RKO (cell line): ENCODE measurements around the gene SPANXN4.

Source experiments
- DNase-seq: peaks from one replicate; pipeline ENCODE4 v3.0.0-alpha.2; 2016; ENCODE audit warnings: low spot score

The SPANXN4 gene, protein sequence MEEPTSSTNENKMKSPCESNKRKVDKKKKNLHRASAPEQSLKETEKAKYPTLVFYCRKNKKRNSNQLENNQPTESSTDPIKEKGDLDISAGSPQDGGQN

DNA sequence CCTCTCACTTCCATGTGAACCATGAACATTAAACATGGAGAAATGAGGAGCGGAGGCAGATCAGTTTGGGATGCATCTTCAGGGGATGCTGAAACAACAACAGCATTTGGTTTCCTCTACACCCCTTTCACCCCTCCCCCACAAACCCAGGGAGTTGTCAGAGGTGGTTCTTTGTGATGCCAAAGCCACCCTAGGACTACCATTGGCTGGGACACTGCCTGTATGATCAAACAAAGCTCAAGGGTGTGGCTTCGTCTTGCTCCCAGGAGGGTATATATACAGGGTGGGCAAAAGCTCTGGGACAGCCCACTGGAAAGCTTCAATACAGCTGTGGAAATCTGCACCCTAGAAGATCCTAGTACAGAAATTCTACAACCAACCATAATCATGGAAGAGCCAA lies at the start of gene SPANXN4:
Gene SPANXN4, plus strand, starts transcription at position 301 of the 400 bp plus-strand sequence. Its CDS starts 87 bp downstream, at position 388.
- DNase-seq, result no peak

DNA sequence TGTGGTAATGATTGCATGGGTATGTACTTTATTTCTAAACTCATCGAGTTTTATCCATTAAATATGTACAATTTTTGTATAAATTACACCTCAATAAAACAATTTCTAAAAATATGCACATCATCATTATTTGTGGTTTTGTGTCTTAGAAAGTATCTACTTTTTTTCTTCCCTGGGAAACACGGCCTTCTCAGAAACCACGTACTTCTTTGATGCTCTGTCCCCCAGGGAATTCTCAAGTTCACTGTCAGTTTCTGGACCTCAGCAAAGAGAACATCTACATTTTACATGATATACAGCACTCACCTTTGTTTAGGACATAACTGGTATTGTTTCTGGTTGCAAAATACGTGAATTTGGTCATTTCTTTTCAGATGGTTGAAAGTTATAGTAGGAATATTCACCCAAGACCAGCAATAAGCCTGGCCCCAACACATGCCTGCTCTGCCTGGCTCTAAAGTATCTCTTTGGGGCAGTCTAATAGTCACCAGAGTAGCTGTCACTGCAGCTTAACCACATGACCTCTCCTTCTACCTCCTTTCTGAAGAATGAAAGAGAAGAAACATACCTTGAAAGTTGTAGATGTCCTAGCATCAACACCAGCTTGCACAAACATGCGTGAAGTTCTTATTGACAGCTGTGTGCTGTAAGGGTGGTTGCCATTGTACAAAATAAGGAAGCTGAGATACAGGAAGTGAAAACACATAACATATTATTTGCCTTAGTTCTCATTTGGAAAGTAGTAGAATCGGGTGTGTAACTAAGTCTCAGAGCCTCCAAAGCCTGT lies 48.4 kb upstream of the SPANXN4 start:
- no peak for DNase-seq

DNA sequence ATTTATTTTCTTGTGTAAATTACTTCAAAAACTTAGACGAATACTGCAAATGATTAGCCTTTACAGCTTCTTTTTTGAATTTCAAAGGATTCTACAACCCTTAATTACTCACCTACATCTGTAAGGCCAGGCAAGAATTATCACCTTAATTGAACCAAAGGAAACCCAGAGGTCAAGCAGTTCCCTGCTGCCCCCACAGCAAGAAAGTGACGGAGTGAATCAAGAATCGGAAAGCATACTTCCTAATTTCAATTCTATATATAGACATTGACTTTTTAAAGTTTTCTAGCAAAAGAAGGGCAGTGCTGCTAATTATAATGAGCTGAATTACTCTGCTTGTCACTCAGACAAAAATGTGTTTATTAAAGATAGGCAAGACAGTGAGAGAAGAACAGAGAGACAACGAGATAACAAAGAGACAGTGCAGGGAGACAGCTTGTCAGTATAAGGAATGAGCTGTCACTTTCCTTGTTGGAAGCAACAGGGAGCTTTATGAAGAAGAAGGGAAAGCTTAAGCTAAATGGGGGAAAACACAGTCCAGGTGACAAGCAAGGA lies 47.5 kb upstream of the SPANXN4 start:
- DNase-seq, result no peak

DNA sequence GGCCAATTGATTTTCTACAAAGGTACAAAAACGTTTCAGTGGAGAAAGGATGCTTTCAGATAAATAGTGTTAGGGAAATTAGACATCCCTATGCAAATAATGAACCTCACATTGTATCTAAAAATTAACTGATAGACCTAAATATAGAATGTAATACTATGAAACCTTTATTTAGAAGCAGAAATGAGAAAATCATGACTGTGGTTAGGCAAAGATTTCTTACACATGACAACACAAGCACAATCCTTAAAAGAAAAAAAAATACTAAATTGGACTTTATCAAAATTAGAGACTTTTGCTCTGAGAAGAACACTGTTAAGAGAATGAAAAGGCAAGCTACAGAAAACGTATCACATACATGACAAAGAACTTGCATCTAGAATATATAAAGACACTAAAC lies 43.0 kb upstream of the SPANXN4 start:
- DNase-seq, result no peak

DNA sequence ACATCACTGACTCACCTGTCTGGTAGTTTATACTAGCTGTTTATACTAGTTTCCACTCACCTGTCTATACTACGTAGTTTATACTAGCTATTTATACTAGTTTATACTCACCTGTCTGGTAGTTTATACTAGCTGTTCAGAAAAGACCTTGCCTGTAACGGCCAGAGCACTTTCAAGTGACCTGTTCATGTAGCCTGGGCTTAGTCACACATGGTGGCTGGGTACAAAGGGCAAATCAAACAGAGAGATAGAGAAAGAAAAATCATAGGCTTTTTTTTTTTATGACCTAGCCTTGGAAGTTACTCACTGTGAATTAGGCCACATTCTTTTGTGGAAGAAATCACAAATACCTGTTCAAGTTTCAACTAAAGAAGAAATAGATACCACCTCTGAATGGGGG lies 30.7 kb upstream of the SPANXN4 start:
- no peak for DNase-seq

DNA sequence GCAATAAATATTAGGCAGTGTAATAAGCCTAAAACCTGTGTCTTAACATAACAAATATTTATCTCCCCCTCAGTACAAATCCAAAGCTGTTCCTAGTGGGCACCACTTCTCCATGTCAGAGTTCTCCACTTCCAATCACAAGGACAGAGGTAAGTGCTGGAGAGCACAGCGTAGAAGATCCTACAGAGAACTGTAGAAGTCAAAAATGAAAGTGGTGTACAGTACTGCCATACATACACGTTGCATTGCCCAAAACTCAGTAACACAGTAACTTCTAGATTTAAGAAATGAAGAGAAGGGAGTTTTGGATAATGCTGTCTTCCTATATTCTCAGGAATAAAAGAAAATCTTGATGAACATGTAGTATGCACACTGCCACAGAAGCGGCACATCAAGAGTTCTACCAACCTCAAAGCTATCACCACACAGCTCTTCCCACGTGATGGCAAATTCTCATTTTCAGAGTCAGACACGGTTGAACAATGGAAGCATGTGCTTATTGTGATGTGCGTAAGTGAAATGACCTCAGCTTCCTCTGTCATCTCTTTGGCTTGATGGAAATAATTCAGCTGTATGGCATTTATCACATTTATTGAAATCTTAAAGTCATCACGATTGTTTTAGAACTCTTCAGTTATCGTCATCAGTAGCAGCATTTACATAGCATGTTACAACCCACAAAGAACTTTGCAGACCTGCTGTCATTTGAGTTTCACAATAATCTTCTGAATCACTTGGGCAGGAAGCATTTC lies 27.1 kb upstream of the SPANXN4 start:
- DNase-seq, result no peak

DNA sequence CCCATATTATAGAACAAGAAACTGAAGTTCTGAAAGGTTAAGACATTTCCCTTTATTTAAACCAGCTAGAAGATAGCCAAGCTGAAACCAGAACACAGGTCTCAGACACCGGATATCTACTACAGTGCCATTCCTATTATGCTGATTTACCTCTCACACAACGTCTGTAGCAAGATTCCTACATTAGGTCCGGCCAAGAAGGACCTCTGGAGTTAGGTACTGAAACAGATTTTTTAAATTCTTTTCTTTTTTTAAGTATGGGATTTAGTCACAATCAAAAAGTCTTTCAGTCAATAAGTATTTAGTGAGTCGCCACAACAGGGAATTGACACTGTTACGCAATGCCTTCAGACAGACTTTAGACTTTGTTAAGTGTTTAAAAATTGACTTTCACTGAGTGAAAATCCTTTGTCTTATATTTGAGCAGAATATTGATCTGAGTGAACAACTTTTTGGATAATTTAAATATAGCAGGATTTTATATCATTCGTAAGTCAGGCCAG lies 26.5 kb upstream of the SPANXN4 start:
- DNase-seq, result no peak

DNA sequence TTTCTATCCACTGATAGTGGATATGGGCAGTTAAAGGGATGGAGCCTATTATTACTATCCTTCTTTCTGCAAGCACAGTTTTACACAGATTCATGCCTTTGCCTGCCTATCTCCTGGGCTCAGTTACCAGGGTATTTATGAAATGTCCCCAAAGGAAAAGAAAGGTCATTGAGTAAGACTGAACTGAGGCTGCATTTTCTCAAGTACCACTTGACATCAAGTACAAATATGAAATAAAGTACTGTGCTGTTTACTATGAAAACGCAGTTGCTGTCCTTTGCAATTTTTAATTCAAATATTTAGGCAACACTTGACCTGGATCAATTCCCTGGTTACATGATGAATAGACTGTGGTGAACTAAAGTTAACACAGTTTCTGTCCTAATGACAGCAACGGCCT lies 23.5 kb upstream of the SPANXN4 start:
- DNase-seq, result no peak

DNA sequence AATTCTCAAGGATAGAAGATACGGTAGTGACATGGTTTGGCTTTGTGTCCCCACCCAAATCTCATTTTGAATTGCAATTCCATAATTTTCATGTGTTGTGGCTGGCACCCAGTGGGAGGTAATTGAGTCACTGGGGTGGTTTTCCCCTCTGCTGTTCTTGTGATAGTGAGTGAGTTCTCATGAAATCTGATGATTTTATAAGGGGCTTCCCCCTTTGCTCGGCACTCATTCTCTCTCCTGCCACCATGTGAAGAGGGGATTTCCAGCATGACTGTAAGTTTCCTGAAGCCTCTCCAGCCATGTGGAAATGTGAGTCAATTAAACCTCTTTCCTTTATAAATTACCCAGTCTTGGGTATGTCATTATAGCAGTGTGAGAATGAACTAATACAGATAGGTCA lies 8.5 kb upstream of the SPANXN4 start:
- no peak for DNase-seq

DNA sequence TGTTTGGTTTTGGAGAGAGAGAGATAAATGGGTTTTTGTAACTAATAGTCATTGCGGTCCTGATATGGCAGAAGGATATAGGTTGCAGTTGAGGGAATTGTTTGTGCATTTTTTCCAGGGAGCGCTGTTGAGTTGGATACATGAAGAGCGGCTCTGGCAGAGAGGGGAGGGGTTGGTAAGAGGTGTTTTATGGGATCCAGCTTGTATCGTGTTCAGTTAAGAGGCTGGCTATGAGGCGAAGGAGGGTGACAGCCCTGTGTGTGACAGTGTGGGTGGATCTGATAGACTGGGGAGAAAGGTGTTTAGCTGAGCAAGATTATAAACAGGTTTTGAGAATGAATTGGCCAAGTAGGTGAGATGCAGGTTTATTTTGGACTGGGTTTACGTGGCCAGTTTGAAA lies 1.5 kb downstream of the SPANXN4 start:
- no peak for DNase-seq

DNA sequence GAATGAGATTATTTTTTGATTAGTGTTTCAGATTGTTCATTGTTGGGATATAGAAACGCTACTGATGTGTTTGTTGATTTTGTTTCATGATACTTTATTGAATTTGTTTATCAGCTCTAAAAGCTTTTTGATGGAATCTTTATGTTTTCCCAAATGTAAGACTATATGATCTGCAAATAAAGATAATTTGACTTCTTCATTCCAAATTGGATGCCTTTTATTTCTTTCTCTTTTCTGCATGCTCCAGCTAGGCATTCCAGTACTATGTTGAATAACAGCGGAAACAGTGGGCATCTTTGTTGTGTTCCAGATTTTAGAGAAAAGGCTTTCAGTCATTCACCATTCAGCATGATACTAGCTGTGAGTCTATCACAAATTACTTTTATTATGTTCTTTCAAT lies 21.8 kb downstream of the SPANXN4 start:
- no peak for DNase-seq

DNA sequence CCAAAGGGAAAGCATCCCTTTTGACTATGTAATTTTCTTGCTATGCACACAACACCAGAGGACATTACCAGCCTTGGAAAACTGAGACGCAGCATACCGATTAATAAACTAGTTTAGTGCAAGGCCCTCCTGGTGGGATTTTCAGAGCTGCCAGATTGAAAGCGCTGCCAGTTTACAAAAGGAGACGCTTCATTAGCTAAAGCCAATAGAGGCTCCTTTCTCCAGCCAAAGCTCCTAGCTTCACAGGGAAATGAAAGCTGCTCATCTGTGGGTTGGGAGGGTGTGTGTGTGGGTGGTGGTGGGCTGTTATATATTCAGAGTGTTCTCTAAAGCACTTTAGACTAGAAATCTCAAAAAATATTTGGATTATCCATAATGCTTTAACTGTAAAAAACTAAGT lies 32.4 kb downstream of the SPANXN4 start:
- no peak for DNase-seq

DNA sequence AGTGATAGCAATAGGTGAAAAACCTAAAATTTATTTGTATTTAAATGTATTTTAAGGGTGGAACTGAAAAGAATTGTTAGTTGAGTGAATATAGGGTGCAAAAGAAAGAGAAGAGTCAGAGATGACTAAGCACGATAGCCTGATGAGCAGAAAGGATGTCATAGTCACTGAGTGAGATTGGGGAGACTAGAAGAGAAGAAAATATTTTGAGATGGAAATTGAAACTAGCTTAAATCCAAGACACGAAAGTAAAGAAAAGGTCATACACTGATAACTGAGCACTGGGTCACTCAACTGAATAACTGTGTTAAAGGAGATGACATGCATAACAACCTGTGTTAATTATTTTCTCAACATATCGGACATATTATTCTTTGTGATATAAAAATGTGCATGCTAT lies 55.5 kb downstream of the SPANXN4 start:
- DNase-seq, result no peak

DNA sequence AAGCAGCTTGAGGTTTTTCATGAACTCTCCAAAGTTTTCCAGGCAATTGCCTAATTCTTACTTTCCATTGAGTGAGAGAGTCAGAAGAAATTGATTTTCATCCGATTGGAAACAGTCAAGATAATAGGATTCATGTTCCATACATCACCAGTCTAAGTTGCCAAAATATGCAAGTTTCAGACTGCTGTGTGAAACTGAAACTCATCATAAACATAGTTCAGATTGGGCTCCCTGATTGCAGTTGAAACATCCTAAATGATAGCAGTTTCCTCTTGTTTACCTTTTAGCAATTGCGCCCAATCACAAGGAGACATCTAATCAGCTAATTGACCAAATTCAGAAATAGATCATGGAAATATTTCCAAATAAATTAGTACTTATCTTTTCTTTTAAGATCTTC lies 56.8 kb downstream of the SPANXN4 start:
- DNase-seq, result no peak
